Right renal cortex interstitium (tissue), 3 donors: ENCODE data around the gene IL18R1. TPM values are rescaled to one million over a fixed set of nuclear protein-coding genes. Genes with fewer than 3 reads are reported as not detected.

Experiments used
- DNase-seq, 3 donors: peaks; one replicate each; pipeline ENCODE4 v3.0.0-alpha.2; 2013; ENCODE audit warnings: low read depth in 3 of 3, low spot score in 2 of 3
- polyA plus RNA-seq, 3 donors: library from polyadenylated mRNA; unstranded; fragments of 120-200 nt; gene quantifications; one replicate each; pipeline ENCODE4 v1.2.1, GENCODE V29; 2013; ENCODE audit not compliant: insufficient read length in 3 of 3

Gene IL18R1
- polyA plus RNA-seq, 3 donors, result 2.1 to 2.7 (median 2.5) TPM

- DNase-seq, result no peak
Observed at GRCh38 chr2:102386867-102387541, 31.4 kb downstream of the IL18R1 start.

GRCh38 chr2:102387763-102388546 lies 32.4 kb downstream of the IL18R1 start:
- DNase-seq, result no peak

- DNase-seq, result no peak
Observed at GRCh38 chr2:102391565-102391964, 36.0 kb downstream of the IL18R1 start.

- no peak for DNase-seq
Observed at GRCh38 chr2:102392096-102392495, 36.5 kb downstream of the IL18R1 start.

DNA sequence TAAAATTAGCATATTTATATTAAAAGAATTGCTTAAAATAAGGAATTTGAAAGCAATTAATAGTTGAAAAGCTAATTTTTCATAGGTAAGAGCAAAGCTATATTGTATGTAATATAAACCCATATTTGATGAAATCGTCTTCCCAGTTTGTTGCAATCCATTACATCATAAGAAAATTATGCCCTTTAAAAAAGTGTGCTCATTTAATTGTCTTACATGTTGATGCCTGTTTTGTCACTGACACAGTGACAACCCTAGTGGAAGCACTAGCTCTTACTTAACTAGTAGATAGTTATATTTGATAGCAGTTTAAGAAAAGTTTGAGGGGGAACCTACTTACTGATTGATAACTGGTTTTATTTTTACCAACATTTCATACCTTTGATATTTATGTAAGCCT lies 37.3 kb downstream of the IL18R1 start:
- DNase-seq, result no peak

- no peak for DNase-seq
Observed at GRCh38 chr2:102396012-102396411, 40.4 kb downstream of the IL18R1 start.

DNA sequence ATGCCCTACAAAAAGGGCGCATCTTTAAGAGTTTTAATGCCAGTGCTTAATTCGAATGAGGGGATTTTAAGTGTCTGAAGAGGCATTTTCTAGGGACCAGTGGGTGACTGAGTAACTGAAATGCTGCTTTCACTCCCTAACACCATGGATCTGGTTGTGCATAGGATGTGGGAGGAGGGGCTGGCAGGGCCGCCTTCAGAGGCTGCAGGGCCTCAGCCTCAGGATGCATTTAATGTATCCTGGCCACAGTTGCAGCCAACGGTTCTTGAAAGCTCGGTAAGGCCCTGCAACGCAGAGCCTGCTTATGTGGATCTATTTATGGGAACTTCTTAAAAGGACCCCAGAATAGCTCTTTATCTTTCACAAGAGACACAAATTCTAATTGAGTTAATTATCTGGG lies 41.6 kb downstream of the IL18R1 start:
- DNase-seq, result no peak

DNA sequence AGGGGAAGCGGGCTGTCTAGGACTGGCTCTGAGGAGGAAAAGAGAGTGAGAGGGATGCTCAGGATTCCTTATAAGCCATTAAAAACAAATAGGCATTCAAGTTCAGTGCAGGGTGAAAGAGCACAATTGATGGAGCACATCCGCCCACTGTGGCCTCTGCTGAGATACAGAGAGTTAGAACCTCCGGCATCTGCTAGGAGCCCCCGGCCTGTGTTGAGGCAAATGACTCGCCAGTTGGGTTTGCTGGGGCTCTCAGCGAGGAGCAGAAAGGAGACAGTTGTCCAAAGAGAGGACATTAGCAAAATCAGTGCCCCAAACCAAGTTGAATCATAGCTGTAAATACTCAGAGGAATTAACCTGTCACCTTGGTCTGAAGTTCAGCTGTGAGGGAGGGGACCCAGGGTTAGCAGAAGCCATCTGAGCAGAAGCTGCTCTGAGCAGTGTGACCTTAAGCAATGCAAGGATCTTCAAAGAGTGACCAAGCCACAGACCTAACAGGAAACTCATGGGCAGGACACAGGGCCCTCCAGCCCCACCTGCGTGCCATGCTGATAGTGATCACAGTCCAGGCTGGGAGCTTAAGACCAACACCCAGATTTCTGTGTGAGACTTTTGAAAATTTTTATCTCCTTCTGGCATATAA lies 44.0 kb downstream of the IL18R1 start:
- no peak for DNase-seq

- DNase-seq, result no peak
Observed at GRCh38 chr2:102401456-102401855, 45.9 kb downstream of the IL18R1 start.

DNA sequence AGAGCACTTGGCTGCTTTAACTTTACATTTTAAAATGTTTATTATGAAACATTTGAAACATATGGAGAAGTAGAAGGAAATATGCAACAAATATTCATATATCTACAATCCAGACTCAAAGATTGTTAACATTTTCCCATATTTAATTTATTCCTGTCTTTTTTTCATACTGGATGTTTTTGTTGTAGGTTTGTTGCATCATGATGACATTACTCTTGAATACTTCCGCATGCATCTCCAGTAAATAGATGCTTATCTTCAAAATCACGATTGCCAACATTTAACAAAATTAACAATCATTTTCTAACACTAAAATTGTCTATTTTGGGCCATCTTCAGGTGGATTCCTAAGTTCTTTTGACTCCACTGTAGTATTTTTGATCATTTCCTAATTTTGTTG lies 46.3 kb downstream of the IL18R1 start:
- DNase-seq, result no peak

DNA sequence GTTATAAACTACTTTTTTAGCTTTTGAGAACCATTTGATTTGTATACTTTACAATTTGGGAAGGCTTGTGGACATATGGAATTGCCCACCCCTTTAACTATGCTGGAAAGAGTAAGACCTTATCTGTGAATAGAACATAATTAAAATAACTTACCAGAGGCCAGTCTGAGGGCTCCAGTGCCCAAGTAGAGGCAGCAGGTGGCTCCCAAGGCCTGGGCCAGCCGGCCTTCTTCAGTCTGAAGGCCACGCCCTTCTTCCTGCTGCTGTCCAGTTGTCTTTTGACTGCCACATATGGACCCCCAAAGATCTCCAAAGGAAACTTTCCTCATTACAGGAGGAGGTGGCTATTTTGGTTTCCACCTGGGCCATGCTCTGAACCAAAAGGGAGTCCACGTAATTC lies 55.4 kb downstream of the IL18R1 start:
- no peak for DNase-seq

- no peak for DNase-seq
Observed at GRCh38 chr2:102412199-102412598, 56.6 kb downstream of the IL18R1 start.

DNA sequence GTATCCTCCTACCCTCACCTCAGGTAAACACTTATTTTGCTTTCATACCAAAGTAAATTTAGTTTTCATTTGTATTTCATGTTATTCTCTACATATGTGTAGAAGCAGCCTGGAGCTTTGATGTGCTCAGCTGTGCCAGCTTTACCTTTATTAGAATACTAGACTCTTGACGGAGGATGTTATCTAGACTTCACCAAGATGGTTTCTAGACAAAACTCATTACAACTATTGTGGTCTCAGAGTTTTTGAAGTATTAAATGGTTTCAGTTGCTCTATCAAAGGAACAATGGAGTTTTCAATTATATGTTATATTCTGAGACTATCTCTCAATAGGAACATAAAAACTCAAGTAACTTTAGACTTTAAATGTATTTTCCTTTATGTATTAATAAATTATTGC lies 62.4 kb downstream of the IL18R1 start:
- DNase-seq, result no peak

DNA sequence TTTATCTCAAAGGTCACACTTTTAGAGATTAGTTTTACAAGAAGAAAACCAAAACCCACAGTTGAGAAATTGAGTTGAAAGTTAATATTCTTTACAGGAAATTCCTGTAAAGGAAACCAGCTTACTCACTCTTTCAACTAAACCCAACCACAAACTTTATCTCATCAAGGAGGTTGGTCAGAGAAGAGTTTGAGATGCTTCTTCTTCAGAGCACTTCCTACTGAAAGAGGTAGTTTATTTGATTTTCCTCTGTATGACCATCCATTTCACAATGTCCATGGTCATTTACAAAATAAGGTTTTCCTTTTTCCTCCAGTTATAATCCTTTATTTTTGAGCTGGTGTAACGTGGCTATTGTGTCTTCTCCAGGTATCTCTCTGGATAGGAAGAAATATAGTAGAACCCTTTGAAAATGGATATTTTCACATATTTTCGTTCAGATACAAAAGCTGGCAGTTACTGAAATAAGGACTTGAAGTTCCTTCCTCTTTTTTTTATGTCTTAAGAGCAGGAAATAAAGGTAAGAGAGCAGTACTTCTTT lies 62.9 kb downstream of the IL18R1 start:
- no peak for DNase-seq

GRCh38 chr2:102420290-102420689 lies 64.7 kb downstream of the IL18R1 start:
- DNase-seq, result no peak

DNA sequence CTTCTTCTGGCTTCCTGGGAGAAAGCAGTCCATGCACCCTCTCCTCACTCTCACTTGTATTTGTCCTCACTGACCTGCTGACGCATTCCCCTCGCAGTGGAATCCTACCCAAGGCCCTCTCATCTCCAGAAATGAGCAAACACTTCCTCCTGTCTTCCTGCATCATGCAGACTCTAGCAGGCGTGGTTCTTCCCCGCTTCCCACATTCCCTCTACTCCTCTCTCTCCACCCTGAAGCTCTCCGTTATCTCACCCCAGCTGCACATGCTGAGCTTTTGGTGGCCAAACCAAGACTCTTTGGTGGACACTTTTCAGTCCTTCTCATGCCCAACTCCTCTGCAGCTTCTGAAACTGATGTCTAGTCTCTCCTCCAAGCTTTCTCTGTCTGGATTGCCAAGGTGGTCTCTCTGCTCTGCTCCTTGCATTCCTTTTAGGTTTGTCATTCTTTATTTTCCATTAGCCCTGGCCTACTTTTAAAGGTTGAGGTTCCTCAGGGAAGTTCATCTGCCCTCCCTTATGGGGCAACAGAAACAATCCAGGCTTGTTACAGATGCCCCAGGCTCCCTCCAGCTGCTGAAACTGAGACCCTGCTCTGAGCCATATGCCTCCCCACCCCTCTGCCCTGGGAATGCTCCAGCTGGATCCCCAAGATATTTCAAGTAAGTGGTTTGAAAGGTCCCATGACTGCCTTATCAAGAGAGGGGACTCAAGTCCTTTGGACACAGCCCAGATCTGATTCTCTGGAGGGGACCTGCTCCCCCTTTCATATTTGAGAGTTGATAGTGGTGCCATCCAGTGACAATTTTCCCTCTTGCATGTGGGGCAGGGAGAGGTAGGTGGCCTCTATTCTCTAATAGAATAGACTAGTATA lies 66.5 kb downstream of the IL18R1 start:
- DNase-seq, result no peak

- no peak for DNase-seq
Observed at GRCh38 chr2:102422910-102423309, 67.3 kb downstream of the IL18R1 start, which contains the start of gene IL18RAP. TSS of gene IL18RAP (plus strand) at chr2:102423160. CDS start at chr2:102423278, 118 bp downstream.

DNA sequence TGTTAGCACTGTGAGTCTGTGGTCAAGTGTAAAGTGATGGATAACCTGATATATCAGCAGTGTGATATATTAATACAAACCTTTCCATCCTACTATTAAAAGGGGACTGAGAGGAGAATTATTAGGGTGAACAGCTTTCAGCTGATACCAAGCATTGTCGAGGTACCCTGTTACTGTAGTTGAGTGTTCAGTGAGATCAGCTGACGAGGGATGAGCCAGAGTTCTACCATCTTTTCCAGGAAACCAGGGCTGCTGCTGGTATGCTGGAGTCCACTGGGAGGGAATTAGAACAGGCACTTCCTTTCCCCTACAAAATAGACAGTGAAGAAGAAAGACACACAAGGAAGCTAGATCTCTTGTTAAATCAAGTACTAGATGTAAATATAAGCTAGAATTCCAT lies 67.8 kb downstream of the IL18R1 start:
- no peak for DNase-seq

DNA sequence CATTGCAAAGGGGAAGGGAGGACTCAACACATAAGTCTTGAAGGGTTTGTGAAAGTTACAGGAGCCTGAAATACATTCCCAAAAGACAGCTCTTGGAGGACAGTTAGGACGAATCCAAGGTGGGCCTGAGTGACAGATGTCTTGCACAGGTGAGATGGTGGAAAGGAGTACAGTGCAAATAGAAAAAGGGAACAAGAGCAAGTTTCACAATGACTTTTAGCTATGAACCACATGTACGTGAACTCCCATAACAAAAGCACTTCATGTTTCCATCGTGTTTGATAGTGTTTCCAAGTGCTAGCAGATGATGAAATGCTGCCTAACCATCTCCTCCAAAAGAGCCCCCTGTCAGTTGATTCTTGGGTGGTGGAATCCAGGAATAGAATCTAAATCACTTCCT lies 69.2 kb downstream of the IL18R1 start:
- DNase-seq, result no peak

GRCh38 chr2:102425441-102426132 lies 70.0 kb downstream of the IL18R1 start:
- no peak for DNase-seq
